PC-9 (cell line): ENCODE measurements around the gene TMEM156. TPM values are rescaled to one million over a fixed set of nuclear protein-coding genes. Genes with fewer than 3 reads are reported as not detected.
"Not testable (repeated sequence)": the region's sequence is repeated elsewhere in the genome, so short reads cannot be mapped to it uniquely, and the experiment has no call there.

Source experiments
- BruUV-seq: library from RNA; stranded (reverse); fragments of 400-500 nt; replicated peaks from 2 replicates; lab custom pipeline; 2021; lab: Mats Ljungman, UMichigan
- CTCF ChIA-PET: fragments of 300-600 bp; sonication (Branson Sonifier 250); formaldehyde crosslinking; loops from one replicate; lab custom pipeline; 2022; ENCODE audit warnings: antibody characterized with exemption; lab: Charles Lee
- POLR2A ChIA-PET: fragments of 300-600 bp; sonication (Branson Sonifier 250); formaldehyde crosslinking; loops from one replicate; lab custom pipeline; 2022; ENCODE audit warnings: antibody characterized with exemption; ENCODE audit not compliant: unreplicated experiment; lab: Charles Lee
- DNase-seq, 2 experiments: peaks; one replicate each; pipeline versions ENCODE4 v3.0.0 to v3.0.0-alpha.2; 2015 to 2022; ENCODE audit warnings: mixed read lengths in 1 of 2
- H2AFZ ChIP-seq: fragments of 200-600 bp; sonication (generic); 2 replicates; pipeline ENCODE4 v1.8.1; 2017; ENCODE audit warnings: antibody characterized with exemption
- H3F3A ChIP-seq: fragments of 200-600 bp; sonication (generic); 2 replicates; pipeline ENCODE4 v1.8.1; 2017; ENCODE audit warnings: antibody characterized with exemption, mild to moderate bottlenecking, low read depth; ENCODE audit not compliant: insufficient read depth
- H3K27ac ChIP-seq: fragments of 200-600 bp; sonication (generic); 2 replicates; pipeline ENCODE4 v1.6.1; 2016; ENCODE audit warnings: mixed run types
- H3K27me3 ChIP-seq: fragments of 200-600 bp; sonication (generic); 2 replicates; pipeline ENCODE4 v1.6.1; 2016; ENCODE audit warnings: low read depth, mixed run types; ENCODE audit not compliant: insufficient read depth
- H3K36me3 ChIP-seq: fragments of 200-600 bp; sonication (generic); 2 replicates; pipeline ENCODE4 v1.6.1; 2016; ENCODE audit warnings: low read depth, mixed run types
- H3K4me1 ChIP-seq: fragments of 200-600 bp; sonication (generic); replicated peaks from 2 replicates; pipeline ENCODE4 v1.6.1; 2016; ENCODE audit warnings: mixed run types; ENCODE audit not compliant: insufficient read depth
- H3K4me2 ChIP-seq: fragments of 200-600 bp; sonication (generic); 2 replicates; pipeline ENCODE4 v1.6.1; 2017; ENCODE audit warnings: mixed run types
- H3K4me3 ChIP-seq: fragments of 200-600 bp; sonication (generic); 2 replicates; pipeline ENCODE4 v1.6.1; 2016; ENCODE audit warnings: mixed run types
- H3K79me2 ChIP-seq: fragments of 200-600 bp; sonication (generic); 2 replicates; pipeline ENCODE4 v1.6.1; 2017; ENCODE audit warnings: low read depth, mixed run types
- H3K9me2 ChIP-seq: fragments of 200-600 bp; sonication (generic); 2 replicates; pipeline ENCODE4 v1.8.1; 2017; ENCODE audit warnings: mild to moderate bottlenecking; ENCODE audit not compliant: insufficient read depth
- H3K9me3 ChIP-seq: fragments of 200-600 bp; sonication (generic); 2 replicates; pipeline ENCODE4 v1.8.1; 2016; ENCODE audit warnings: low read depth; ENCODE audit not compliant: insufficient read depth
- H4K20me1 ChIP-seq: fragments of 200-600 bp; sonication (generic); 2 replicates; pipeline ENCODE4 v1.8.1; 2017; ENCODE audit not compliant: insufficient read depth
- EZH2 ChIP-seq: fragments of 200-600 bp; sonication (generic); IDR thresholded peaks from 2 replicates; pipeline ENCODE4 v1.8.0; 2017; ENCODE audit warnings: antibody characterized with exemption, low read depth
- intact Hi-C: fragments of 100-400 bp; cut with micrococcal nuclease; formaldehyde crosslinking; loops from one replicate; pipeline ENCODE4 v1.10.0; 2022; ENCODE audit not compliant: unreplicated experiment
- total RNA-seq: library from RNA; stranded (reverse); gene quantifications from 2 replicates; pipeline ENCODE4 v1.2.3, GENCODE V29; 2021
- TF ChIP-seq, protein P1 (sequence below): fragments of 200-600 bp; sonication (generic); conservative IDR thresholded peaks from 2 replicates; pipeline ENCODE4 v1.6.1; 2017; ENCODE audit warnings: mixed run types, antibody characterized with exemption, mild to moderate bottlenecking, moderate library complexity

Gene TMEM156
- total RNA-seq, 1 experiment from 2014 or later: 29.3 TPM

DNA sequence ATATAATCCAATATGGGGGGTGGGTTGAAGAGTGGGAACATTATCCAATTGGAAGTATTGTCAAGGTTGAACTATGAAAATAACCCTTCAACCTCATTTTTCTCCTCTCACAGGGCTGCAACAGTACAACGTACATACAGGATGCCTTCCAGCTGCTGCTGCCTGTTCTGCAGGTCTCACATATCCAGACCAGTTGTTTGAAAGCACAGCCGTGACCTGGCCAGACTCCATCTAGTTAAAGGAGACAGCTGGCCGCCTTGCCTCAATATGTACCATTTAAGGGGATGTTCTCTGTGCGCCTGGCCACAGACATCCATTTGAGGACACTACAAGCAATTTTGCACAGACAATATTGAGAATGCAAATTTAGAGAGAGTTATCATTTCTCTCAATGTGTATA lies 88.9 kb downstream of the TMEM156 start:
- Histone ChIP-seq H3K9me3 (no peaks in the 10 kb centered on the region), H3K27ac (no peak overlapping the region), H3F3A (peaks cover 9% of the 10 kb centered on the region; the same call in 1 of the 2 replicates), H3K4me2 (no peak overlapping the region), H4K20me1 (no peaks in the 10 kb centered on the region), H3K79me2 (no peaks in the 10 kb centered on the region), H3K36me3 (0 out of 2 replicates have a peak, but pooled peaks cover 9% of the 10 kb centered on the region), H3K4me3 (no peak overlapping the region), H3K9me2 (no peaks in the 10 kb centered on the region), H3K27me3 (no peaks in the 10 kb centered on the region), H2AFZ (no peak overlapping the region), H3K4me1 (peaks cover 5% of the 10 kb centered on the region)
- POLR2A ChIA-PET: no interaction called here
- intact Hi-C loops: no loop called here
- CTCF ChIA-PET: no interaction called here
- no peak for DNase-seq
- TF ChIP-seq, protein P1, sequence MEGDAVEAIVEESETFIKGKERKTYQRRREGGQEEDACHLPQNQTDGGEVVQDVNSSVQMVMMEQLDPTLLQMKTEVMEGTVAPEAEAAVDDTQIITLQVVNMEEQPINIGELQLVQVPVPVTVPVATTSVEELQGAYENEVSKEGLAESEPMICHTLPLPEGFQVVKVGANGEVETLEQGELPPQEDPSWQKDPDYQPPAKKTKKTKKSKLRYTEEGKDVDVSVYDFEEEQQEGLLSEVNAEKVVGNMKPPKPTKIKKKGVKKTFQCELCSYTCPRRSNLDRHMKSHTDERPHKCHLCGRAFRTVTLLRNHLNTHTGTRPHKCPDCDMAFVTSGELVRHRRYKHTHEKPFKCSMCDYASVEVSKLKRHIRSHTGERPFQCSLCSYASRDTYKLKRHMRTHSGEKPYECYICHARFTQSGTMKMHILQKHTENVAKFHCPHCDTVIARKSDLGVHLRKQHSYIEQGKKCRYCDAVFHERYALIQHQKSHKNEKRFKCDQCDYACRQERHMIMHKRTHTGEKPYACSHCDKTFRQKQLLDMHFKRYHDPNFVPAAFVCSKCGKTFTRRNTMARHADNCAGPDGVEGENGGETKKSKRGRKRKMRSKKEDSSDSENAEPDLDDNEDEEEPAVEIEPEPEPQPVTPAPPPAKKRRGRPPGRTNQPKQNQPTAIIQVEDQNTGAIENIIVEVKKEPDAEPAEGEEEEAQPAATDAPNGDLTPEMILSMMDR: no peak
- no peak for TF ChIP-seq EZH2
- no TSS peak for BruUV-seq

DNA sequence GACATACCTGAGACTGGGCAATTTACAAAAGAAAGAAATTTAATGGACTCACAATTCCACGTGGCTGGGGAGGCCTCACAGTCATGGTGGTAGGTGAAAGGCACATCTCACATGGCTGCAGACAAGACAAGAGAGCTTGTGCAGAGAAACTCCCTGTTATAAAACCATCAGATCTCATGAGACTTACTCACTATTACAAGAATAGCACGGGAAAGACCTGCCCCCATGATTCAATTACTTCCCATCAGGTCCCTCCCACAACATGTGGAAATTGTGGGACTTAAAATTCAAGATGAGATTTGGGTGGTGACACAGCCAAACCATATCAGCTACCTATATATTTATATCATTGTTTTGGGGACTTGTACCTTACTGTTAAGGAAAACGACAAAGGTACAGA lies 90.3 kb downstream of the TMEM156 start:
- H4K20me1 ChIP-seq, POLR2A ChIA-PET, H3K4me1 ChIP-seq, DNase-seq, H3K9me3 ChIP-seq, BruUV-seq, H3F3A ChIP-seq, H3K9me2 ChIP-seq, H2AFZ ChIP-seq, H3K4me2 ChIP-seq, H3K4me3 ChIP-seq, intact Hi-C loops, H3K36me3 ChIP-seq, H3K79me2 ChIP-seq, CTCF ChIA-PET, H3K27ac ChIP-seq, H3K27me3 ChIP-seq: not testable (repeated sequence)

DNA sequence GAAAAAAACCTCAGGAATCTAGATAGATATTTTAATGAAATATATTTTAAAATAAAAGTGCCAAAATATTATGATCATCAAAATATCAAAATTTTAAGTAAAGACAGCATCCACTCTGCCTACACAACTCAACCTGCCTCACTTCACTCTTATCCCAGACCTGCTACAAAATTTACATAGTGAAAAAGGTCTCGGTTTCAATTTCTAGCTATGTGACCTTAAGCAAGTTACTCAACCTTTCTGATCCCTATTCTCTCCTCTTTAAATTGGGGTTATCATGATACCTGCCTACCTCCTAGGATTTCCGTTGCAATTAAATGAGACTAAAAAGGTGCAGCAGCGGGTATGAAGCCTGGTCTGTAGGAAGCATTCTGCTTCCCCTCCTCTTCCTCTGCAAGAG lies 91.7 kb downstream of the TMEM156 start:
- H4K20me1 ChIP-seq: no peaks in the 10 kb centered on the region
- H3K4me3 ChIP-seq: no peak overlapping the region
- H3K4me1 ChIP-seq: no peaks in the 10 kb centered on the region
- no peak for TF ChIP-seq EZH2
- TF ChIP-seq, protein P1: no peak
- no peaks in the 10 kb centered on the region for H3K79me2 ChIP-seq
- 0 out of 2 replicates have a peak, but pooled peaks cover 9% of the 10 kb centered on the region for H3K36me3 ChIP-seq
- no peak overlapping the region for H2AFZ ChIP-seq
- H3K27ac ChIP-seq: no peak overlapping the region
- H3K27me3 ChIP-seq: no peaks in the 10 kb centered on the region
- no peaks in the 10 kb centered on the region for H3K9me2 ChIP-seq
- CTCF ChIA-PET: interaction anchor here (0.6 kb wide), 1 partner anchor 62 kb away, joined by 10 read pairs; no protein-coding TSS in a partner anchor
- no peak overlapping the region for H3K4me2 ChIP-seq
- POLR2A ChIA-PET: no interaction called here
- intact Hi-C loops: no loop called here
- no peaks in the 10 kb centered on the region for H3F3A ChIP-seq
- BruUV-seq: no TSS peak
- H3K9me3 ChIP-seq: no peaks in the 10 kb centered on the region
- DNase-seq: no peak

DNA sequence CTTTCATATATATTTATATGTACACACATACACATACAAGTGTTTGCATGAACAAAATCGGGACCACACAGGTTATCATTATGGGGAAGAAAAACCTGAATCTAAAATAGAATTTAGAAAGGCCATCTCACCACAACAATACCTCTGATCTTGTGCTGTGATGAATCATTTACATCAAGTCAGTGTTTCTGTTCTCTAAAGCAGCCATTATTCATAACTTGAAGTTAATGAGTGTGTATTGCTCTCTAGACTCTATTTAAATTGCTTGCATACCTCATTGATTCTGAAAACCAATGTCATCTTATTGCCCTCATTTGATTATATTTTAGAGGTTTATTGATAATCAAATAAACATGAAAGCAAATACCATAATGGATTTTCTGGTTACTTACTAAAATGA lies 93.0 kb downstream of the TMEM156 start:
- POLR2A ChIA-PET: no interaction called here
- H3K4me2 ChIP-seq: no peak overlapping the region
- H3K9me3 ChIP-seq: no peaks in the 10 kb centered on the region
- H4K20me1 ChIP-seq: no peaks in the 10 kb centered on the region
- CTCF ChIA-PET: no interaction called here
- 0 out of 2 replicates have a peak, but pooled peaks cover 13% of the 10 kb centered on the region for H3K36me3 ChIP-seq
- no peaks in the 10 kb centered on the region for H3K79me2 ChIP-seq
- H3K4me3 ChIP-seq: no peak overlapping the region
- no peaks in the 10 kb centered on the region for H3F3A ChIP-seq
- H3K27ac ChIP-seq: no peak overlapping the region
- H3K4me1 ChIP-seq: no peaks in the 10 kb centered on the region
- H3K27me3 ChIP-seq: no peaks in the 10 kb centered on the region
- no peak overlapping the region for H2AFZ ChIP-seq
- intact Hi-C loops: no loop called here
- BruUV-seq: no TSS peak
- no peaks in the 10 kb centered on the region for H3K9me2 ChIP-seq
- TF ChIP-seq, protein P1: no peak
- no peak for TF ChIP-seq EZH2
- DNase-seq: no peak
